GM12873 (cell line): Measurements from ENCODE around the gene KANSL1L.

Source experiments
- TF ChIP-seq, protein P1 (sequence below): IDR thresholded peaks from 2 replicates; pipeline ENCODE4 v1.5.1; 2012; ENCODE audit warnings: low read depth, mild to moderate bottlenecking, moderate library complexity, low read length, control low read depth; ENCODE audit not compliant: insufficient read depth; ENCODE audit errors: missing control alignments

The KANSL1L gene

GRCh38 chr2:210170196-210170445 is 1.1 kb downstream of the KANSL1L start:
- TF ChIP-seq, protein P1, sequence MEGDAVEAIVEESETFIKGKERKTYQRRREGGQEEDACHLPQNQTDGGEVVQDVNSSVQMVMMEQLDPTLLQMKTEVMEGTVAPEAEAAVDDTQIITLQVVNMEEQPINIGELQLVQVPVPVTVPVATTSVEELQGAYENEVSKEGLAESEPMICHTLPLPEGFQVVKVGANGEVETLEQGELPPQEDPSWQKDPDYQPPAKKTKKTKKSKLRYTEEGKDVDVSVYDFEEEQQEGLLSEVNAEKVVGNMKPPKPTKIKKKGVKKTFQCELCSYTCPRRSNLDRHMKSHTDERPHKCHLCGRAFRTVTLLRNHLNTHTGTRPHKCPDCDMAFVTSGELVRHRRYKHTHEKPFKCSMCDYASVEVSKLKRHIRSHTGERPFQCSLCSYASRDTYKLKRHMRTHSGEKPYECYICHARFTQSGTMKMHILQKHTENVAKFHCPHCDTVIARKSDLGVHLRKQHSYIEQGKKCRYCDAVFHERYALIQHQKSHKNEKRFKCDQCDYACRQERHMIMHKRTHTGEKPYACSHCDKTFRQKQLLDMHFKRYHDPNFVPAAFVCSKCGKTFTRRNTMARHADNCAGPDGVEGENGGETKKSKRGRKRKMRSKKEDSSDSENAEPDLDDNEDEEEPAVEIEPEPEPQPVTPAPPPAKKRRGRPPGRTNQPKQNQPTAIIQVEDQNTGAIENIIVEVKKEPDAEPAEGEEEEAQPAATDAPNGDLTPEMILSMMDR = no peak

- TF ChIP-seq, protein P1 = no peak
These were observed 1.6 kb downstream of the KANSL1L start for GRCh38 chr2:210169516-210170195.

DNA sequence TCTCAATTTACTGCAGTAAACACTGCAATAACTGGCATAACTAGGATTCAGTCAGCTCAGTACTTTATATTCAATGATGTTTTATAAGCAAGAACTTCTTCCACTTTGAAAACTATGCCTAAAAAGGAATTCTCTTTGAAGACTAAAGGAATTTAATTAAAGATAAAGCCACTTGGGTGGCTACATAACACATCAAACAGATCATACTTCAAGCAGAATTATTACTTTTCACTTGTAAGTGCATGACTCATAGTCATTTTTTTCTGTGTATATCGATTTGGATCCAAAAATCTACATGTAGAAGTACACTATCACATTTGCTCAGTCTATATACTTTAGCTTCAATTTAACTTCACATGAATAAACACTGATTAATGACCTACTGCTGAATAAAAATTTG is 4.0 kb downstream of the KANSL1L start:
- TF ChIP-seq, protein P1 = no peak

DNA sequence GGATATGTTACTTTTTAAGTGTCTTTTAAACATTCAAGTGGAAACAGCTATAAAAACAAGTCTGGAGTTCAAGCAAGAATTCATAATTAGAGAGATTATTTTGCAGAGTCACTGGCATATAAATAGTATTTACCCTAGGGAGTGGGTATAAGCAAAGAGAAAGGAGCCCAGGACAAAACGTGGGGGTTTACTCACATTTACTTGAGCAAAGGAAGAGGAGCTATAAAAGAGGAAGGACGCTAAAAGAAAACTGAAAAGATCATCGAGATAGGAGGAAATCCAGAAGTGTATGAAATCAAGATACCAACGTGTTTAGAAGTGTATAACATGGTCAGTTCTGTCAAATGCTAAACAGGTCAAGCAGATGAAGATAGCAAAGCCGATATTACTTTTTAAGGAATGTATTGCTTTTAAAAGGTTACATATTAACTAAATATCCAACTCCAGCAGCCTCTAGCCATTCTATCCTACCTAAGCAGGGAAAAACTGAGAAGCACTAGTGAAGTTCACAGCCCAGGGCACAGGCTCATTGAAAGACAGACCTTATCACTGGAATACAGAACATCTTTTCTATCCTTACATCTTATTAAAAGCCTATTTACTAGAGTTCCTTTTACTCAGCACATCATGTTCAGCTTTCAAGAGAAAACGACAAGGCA is 8.6 kb downstream of the KANSL1L start:
- TF ChIP-seq, protein P1 = no peak

DNA sequence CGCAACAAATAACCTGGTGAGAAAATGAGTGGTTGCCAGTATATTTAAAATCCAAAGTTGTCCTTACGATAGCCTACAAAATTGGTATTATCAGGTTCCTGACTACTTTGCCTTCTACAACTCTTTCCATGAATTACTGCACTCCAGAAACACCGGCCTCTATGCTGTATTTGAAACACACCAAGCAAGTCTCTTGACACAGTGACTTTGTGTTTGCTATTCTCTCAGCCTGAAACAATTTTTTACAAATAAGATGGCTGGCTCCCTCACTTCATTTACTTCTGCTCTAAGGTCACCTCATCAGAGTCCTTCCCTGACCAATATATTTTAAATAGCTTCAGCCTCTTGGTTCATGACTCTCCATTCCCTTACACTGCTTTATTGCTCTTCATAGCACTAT is 12.2 kb downstream of the KANSL1L start:
- TF ChIP-seq, protein P1 = no peak

DNA sequence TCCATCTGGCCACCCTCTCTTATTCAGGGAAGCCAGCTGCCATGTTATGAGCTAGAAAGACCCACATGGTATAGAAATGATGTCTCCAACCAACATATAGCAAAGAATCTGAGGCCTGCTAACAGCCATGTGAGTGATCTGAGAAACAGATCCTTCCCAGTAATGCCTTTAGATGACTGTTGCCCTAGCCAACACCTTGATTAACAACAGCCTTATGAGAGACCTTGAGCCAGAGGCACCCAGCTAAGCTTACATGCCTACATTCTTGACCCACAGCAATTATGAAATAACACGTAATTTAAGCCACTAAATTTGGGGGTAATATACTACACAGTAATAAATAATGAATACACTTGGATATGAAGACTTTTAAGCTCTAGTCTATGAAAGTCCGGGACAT is 13.0 kb downstream of the KANSL1L start:
- TF ChIP-seq, protein P1 = no peak

DNA sequence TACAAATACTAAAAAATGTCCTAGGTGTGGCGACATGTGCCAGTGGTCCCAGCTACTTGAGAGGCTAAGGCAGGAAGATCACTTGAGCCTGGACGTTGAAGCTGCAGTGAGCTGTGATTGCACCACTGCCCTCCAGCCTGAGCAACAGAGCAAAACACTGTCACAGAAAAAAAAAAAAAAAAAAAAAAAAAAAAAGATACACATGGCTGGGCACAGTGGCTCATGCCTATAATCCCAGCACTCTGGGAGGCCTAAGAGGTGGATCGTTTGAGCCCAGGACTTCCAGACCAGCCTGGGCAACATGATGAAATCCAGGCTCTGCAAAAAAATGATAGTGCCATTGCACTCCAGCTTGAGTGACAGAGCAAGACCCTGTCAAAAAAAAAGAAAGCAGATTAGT is 13.7 kb downstream of the KANSL1L start:
- TF ChIP-seq, protein P1 = no peak
